Measurements from ENCODE around the gene TMPRSS11F.

TMPRSS11F gene

GRCh38 chr4:68076194-68076593, 53.5 kb downstream of the TMPRSS11F start:
- no peak for DNase-seq

GRCh38 chr4:68074397-68074796, 55.3 kb downstream of the TMPRSS11F start:
- DNase-seq = no peak

- no peak for DNase-seq
Observed at GRCh38 chr4:68070302-68070701, 59.4 kb downstream of the TMPRSS11F start.

- no peak for DNase-seq
Observed at GRCh38 chr4:68062501-68062900, 67.2 kb downstream of the TMPRSS11F start.

- DNase-seq = no peak
Observed at GRCh38 chr4:68038272-68038671, 91.4 kb downstream of the TMPRSS11F start.

GRCh38 chr4:68021185-68021584, 108.5 kb downstream of the TMPRSS11F start:
- DNase-seq = no peak

- DNase-seq = no peak
Observed at GRCh38 chr4:68011684-68012083, 118.0 kb downstream of the TMPRSS11F start.
